Astrocyte of the spinal cord (primary cell): ENCODE data around the gene SPEF2.

Experiments
- DNase-seq: peaks from one replicate; pipeline ENCODE4 v3.0.0; 2011; ENCODE audit warnings: low read depth, low spot score
- H3K4me3 ChIP-seq: 2 replicates; pipeline ENCODE4 v1.5.1; 2011; ENCODE audit warnings: low read depth, mild to moderate bottlenecking, low read length, moderate library complexity
- CTCF ChIP-seq: IDR thresholded peaks from 2 replicates; pipeline ENCODE4 v1.5.1; 2012; ENCODE audit warnings: low read depth, mild to moderate bottlenecking, low read length, inconsistent platforms
- in situ Hi-C: cut with HindIII; loops from 2 replicates; pipeline ENCODE4 v1.10.0; 2017; ENCODE audit warnings: low sequenced_read_pairs

The SPEF2 gene

DNA sequence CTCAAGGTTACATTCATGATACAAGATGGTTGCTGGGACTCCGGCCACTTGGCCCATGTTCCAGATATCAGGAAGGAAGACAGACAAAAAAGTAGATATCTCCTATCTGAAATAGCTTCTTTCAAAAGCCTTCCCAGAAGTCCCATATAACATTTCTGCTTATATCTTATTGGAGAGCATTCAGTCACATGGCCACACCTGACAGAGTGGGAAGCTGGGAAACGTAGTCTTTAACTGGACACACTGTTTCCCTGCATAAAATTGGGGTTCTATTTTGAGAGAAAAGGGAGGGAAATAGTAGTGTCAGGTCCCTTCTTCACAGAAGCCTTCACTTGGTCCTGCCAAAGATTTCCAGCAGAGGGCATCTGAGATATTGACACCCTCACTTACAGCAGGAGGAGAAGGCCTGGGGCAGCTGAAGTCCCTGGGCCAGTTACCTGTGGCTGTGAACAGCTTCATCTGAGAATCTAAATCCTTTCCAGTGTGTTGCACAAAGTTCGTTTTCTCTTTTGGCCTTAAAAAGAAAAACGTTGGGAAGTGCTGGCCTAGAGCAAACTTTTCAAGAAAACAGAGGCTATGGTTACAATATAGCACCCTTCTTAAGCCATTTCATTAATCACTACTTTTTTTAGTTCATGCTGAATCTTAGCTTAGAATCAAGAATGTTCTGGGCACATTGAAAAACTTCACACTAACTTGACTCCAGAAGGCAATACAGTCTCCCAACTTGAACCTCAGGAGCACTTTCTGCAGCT lies 33.5 kb downstream of the SPEF2 start:
- no peak overlapping the region for H3K4me3 ChIP-seq
- TF ChIP-seq CTCF = peak; percentile 67
- in situ Hi-C loops = no loop called here
- DNase-seq = peak; percentile 45

- no peak for TF ChIP-seq CTCF
- H3K4me3 ChIP-seq = no peak overlapping the region
- in situ Hi-C loops = no loop called here
- no peak for DNase-seq
Measured at GRCh38 chr5:35656721-35657120, 39.1 kb downstream of the SPEF2 start.

DNA sequence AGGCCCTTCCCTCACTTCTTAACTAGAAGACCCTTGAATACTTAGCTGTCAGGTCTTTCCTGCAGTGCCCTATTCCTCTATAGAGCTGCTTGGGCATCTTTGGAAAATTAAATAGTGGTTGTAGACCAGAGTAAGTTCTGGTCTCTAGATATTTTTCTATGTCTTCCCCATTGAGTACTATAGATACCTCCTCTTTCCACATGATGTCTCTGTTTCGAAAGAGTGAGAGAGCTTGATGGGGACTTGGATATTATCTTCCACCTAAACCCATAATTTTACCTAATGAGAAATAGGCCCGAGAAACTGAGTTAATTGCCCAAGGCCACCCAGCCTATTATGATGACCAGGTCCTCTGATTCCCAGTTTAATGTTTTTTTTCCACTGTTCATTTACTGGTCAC lies 40.2 kb downstream of the SPEF2 start:
- H3K4me3 ChIP-seq = no peak overlapping the region
- in situ Hi-C loops = no loop called here
- DNase-seq = no peak
- no peak for TF ChIP-seq CTCF

GRCh38 chr5:35659556-35659955 lies 41.9 kb downstream of the SPEF2 start:
- in situ Hi-C loops = no loop called here
- no peak for DNase-seq
- no peak for TF ChIP-seq CTCF

DNA sequence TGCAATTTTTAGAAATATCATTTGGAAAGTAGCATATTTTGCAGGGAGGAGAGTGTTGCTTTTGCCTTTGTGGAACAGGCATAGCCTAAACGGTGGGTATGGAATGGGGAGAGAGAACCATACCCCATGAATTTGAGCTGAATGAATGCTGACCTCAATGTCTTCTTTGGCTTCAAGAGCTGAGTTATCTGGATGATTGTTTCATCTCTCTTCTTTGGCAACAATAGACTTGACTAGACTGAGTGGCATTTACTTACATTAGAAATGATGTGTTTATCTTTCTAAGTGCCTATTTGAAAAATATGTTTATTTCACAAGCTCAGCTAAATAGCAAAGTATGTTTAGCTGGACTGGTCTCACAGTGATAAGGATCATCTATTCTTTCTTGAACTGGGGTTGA lies 42.8 kb downstream of the SPEF2 start:
- in situ Hi-C loops = no loop called here
- no peak for TF ChIP-seq CTCF
- DNase-seq = no peak
- H3K4me3 ChIP-seq = no peak overlapping the region

More at GRCh38 chr5:35659556-35659955, 41.9 kb downstream of the SPEF2 start:
- no peak overlapping the region for H3K4me3 ChIP-seq

GRCh38 chr5:35664584-35664983 lies 46.9 kb downstream of the SPEF2 start:
- H3K4me3 ChIP-seq = no peak overlapping the region
- DNase-seq = no peak
- no peak for TF ChIP-seq CTCF
- in situ Hi-C loops = no loop called here
